CD4-positive, alpha-beta T cell treated with Interleukin-2 at 100 ng/mL for 4 hours (primary cell): ENCODE measurements around the gene TCEAL2.
"Not testable (repeated sequence)": the region's sequence is repeated elsewhere in the genome, so short reads cannot be mapped to it uniquely, and the experiment has no call there.

Source experiments
- DNase-seq: peaks from one replicate; pipeline ENCODE4 v3.0.0-alpha.2; 2020; ENCODE audit warnings: low spot score

Gene TCEAL2

DNA sequence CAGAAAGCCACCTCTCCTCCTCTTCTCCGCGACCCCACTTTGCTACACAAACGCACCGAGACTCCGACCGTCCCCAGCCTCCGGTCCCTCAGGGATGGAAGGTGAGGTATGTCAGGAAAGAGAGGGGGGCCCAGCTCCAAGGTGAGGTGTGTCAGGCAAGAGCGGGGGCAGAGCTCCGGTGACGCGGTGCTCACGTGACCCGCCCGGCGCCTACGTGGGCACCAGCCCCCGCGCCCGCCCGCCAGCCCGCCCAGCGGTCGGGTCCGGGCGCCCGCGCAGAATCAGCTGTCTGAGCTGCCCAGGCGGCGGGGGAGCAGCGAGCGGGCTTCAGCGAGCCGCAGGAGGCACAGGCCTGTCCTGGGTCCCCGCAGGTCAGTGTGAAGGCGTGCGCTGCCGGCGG is at the start of gene TCEAL2:
TCEAL2 (plus strand) TSS at position 244 of the 400 bp plus-strand sequence. CDS start 1,152 bp downstream, outside the sequence.
- not testable (repeated sequence) for DNase-seq

DNA sequence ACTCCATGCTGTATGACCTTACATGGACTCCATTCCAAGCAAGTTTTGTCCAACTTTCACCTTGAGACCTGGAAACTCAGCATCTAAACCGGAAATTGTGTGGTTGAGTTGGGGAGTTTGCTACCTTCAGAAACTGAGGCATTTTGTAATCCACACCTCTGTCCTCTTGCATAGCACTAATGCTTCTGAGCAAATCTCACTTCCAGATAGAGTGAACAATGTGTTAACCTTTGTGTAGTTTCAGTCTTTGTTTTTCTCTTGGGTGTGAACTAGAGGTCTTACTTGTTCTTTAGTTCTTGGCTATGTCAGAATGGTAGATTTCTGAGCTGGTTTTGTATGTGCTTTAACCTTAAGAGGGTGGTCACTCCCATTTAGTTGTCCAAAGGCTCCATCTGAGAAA is 48.1 kb upstream of the TCEAL2 start:
- DNase-seq = no peak

DNA sequence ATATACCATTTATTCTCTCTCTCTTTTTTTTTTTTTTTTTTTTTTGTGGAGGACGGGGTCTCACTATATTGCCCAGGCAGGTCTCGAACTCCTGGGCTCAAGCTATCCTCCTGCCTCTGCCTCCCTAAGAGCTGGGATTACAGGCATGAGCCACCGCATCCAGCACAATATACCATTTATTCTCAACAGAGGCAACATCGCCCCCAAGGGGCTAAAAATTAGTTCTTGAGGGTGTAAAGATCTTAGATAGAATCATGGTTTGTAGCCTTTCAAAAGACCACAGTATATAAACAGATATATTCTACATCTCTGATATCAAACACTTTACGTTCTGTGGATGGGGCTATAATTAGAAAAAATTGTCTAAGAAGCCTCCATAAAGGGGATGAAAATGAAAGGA is 39.8 kb upstream of the TCEAL2 start:
- DNase-seq = no peak

DNA sequence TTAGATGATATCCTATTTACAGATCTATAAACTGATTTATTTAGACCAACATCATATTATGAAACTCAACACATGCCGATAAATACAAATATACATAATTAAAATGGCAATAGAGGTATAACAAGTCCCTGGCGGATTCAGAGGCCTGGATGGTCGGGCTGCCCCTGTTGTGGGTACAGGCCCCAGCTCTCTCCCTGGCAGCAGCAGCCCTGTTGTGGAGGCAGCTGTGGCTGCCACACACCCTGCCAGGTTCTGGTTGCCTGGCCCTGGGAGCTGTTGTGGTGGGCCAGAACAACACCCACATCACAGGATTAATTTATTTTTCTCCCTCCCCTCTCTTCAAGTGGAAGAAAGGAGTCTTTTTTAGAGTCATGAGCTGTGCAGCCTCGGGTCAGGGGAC is 12.1 kb upstream of the TCEAL2 start:
- DNase-seq = no peak

DNA sequence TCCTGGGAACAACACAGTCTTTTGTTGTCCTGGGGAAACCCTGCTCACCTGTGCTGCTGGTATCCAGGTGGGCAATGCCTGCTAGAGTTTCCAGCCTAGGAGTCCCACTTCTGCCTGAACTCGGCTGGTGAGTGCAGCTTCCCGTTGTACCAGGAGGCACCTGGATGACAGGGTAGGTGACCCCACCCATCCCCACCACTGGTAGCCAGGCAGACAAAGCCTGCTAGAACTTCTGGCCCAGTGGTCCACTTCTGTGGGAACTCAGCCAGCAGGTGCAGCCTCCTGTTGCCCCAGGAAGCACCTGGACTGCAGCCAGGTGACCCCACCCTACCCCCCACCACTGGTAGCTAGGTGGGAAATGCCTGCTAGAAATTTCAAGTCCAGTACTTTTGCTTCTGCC is 9.7 kb upstream of the TCEAL2 start:
- DNase-seq = no peak

DNA sequence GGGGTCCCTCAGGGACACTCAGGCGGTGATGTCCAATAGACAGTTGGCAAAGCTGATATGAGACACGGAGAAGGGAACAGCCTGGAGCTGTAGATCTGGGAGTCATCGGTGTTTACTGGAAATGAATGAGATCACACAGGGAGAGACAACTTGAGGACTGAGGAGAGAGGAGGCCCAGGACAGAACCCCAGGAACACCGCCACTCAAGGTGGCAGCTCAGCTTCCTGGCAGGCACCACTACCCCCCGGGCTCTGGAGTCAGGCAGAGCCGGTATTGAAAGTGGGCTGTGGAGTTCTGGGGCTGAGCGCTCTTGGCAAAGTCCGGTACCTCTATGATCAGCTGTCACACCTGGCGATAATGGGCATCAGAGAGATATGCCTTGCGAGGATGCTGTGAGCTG is 465 bp upstream of the TCEAL2 start:
- not testable (repeated sequence) for DNase-seq

DNA sequence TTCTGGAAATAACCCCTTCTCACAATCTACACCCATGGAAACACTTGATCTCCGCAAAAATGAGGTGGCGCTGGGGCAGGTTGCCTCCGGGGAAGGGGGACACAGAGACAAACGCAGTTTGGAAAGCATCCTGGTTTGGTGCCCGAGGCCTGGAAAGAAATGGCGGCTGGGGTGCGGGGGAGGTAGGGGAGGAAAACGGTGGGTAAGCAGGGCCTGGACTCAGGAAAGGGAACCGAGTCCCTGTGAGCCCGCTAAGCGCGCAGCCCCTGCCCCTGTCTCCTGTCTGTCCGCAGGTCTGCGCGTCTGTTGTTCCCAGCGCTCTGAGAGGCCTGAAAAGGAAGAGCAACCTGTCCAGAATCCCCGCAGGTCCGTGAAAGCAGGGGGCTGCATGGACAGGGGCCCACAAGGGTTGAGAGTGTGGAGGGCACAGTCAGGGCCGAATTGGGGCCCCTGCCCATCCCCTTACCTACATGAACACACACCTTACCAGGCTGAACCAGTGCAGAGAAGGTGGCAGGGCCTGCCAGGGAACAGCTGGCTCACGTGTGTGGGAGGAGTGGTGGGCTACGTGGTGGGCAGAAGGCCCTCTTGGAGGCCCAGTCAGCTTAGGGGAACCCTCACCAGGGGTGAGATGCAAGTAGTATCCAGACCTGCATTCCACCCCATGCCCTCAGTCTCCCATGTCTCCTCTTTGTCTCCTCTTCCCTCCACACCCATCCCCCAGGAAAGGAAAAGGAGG is 770 bp downstream of the TCEAL2 start:
- not testable (repeated sequence) for DNase-seq

DNA sequence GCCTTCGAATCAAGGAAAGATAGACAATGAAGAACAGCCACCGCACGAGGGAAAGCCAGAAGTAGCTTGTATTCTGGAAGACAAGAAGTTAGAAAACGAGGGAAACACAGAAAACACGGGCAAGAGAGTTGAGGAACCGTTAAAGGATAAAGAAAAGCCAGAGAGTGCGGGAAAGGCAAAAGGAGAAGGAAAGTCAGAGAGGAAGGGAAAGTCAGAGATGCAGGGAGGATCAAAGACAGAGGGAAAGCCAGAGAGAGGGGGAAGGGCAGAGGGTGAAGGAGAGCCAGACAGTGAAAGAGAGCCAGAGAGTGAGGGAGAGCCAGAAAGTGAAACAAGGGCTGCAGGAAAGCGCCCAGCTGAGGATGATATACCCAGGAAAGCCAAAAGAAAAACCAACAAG is 1.4 kb downstream of the TCEAL2 start:
- no peak for DNase-seq

DNA sequence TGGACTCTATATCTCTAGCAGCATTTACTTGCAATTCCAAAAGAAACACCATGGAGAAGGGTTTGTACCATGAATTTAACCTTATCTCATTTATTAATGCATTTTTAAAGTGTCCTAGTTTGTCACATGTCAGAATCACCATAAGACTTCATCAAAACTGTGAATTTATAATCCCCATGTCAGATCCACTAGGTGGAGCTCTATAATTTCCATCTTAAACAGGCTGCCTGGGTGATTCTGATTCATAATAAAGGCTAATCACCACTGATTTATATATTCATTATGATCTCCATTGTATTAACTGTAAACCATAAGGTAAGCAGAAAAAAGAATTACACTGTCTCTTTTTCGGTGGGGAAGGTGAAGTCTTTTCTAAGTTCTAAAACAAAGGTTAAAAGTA is 4.0 kb downstream of the TCEAL2 start:
- DNase-seq = peak; percentile 1

DNA sequence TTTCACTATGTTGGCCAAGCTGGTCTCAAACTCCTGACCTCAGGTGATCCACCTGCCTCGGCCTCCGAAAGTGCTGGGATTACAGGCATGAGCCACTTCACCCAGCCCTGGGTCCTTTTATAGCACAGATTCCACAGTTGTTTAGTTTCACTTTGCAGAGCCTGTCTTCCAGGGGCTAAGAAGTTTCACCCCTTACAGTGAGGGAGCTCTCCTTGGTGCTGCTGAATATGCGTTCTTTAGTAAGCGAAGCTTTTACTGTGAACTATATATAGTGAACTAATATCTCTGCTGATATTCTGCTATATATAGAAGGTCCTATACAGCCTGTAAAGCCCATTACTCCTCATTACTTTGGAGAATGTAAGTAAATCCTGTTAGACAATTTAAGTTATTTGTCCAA is 12.6 kb downstream of the TCEAL2 start:
- DNase-seq = no peak

DNA sequence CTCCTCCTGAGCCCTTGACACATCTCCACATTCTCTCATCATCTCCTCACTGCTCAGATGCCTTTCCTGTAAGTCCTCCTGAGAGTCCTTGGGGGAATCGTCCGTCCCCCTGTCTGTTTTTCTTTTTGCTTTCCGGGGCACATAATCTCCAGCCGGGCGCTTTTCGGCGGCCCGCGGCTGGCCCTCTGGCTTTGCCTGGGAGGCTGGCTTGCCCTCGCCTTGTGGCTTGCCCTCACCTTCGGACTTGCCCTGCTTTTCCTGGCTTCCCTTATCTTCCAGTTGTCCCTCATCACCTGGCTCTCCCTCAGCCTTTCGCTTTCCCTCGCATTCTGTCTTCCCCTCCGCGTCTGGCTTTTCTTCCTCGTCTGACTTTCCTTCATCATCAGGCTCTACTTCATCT is 15.4 kb downstream of the TCEAL2 start:
- DNase-seq = not testable (repeated sequence)

DNA sequence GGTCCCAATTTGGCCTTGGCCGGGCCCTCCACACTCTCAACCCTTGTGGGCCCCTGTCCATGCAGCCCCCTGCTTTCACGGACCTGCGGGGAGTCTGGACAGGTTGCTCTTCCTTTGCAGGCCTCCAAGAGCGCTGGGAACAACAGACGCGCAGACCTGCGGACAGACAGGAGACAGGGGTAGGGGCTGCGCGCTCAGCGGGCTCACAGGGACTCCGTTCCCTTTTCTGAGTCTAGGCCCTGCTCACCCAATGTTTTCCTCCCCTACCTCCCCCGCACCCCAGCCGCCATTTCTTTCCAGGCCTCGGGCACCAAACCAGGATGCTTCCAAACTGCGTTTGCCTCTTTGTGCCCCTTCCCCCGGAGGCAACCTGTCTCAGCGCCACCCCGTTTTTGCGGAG is 16.2 kb downstream of the TCEAL2 start:
- DNase-seq = not testable (repeated sequence)

DNA sequence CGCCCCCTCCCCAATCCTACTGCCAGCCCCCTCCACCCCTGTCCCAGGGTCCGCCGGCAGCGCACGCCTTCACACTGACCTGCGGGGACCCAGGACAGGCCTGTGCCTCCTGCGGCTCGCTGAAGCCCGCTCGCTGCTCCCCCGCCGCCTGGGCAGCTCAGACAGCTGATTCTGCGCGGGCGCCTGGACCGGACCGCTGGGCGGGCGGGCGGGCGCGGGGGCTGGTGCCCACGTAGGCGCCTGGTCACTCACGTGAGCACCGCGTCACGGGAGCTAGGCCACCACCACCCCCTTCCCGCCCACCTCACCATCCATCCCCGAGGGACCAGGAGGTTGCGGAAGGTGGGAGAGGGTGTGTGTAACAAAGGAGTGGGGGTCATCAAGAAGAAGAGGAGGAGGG is 16.8 kb downstream of the TCEAL2 start, which contains the start of gene TCEAL6:
TCEAL6 (minus strand) TSS at position 208 of the 400 bp plus-strand sequence.
- DNase-seq = not testable (repeated sequence)

DNA sequence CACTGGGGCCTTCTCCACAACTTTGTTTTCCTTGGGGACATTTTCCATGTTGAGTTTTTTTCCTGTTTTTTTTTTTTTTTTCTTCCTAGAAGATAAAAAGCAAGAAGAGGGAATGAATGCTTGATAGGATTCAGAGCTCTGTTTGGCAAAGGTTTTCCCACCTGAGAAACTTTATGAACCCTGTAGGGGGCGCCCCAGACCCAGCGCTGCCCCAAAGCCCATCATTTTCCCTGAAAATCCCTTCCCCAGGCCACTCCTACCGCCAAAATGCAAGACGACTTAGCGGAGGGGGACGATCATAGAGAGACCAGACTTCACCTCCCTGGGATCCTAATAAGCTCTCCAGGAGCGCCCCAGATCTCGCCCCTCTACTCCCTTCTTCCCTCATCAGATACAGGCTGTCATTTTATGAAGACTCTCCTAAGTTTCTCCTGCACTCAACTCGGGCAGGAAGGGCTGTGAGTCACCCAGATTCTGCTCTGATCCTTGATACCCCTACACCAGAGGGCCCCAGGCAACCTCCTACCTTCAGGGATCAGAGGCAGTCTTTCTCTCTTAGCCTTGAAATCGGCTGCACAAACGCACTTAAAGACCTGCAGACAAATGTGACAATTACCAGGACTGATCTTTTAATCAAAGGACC is 28.9 kb downstream of the TCEAL2 start:
- no peak for DNase-seq

DNA sequence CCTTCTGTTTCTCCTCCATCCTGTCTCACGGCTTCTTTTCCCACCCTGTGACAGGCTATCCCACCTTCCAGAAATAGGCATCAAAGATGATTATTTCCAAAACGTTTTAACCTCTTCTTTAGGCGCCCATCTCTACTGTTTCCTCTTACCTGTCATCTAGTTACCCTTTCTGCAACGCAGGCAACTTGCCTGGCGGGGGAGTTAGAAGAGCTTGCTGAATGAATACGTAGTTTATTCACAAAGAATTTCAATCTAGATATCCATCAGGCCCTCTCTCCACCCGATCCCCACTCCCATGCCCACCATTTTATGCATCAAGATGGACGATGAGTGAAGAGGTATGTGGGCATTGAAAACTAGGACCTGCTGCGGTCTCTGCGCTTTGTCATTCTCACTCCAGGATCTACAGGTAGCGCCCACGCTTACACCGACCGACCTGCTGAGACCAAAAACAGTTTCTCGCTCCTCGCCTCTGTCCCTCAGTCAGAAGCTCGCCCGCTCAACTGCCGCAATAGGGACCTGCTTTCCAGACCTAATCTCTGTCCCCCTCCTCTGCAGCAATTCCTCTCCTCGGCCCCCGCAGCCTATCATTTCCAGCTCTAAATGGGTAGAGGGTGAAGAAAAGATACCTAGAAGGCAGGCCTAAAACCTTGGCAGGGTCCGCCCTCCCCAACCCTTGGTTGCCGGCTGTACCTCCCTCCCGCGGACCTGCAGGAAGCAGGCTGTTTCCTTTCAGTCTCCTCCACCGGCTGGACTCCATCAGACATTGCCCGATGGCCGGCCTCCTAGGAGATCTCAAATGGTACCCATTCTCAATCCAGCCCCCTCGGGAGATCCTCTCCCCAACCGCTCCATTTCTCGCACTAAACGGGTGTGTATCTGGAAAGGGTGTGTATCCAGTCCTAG is 29.7 kb downstream of the TCEAL2 start:
- DNase-seq = peak; percentile 12

DNA sequence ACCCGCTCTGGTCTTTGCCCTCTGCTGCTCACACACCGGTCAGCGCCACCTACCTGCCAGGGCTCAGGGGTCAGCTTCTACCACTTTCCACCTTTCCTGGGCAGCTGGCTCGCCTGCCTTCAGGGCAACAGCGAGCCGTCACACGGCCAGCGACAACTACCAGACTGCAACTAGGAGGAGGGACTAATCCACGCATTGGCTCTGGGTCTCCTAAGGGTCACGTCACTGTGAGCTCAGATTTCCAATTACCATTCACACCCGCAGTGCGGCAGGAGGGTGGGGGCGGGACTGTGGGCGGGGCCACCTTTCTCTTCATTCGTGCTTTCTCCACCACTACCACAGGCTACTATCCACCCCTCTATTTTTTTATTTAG is 30.3 kb downstream of the TCEAL2 start, which contains the start of gene BEX5:
BEX5 (minus strand) TSS at position 172 of the 374 bp plus-strand sequence. CDS start 1,712 bp downstream, outside the sequence.
- peak; percentile 57 for DNase-seq
